K562 (cell line): ENCODE data around the gene FAM114A2. TPM values are rescaled to one million over a fixed set of nuclear protein-coding genes. Genes with fewer than 3 reads are reported as not detected.
A peak's percentile ranks its signal among the peaks of the same experiment; 100 is the strongest.

Source experiments
- ATAC-seq: fragments of 200-7000 bp; cut with Tn5 transposase; 3 replicates; pipeline ENCODE4 v1.9.1; 2020; ENCODE audit warnings: moderate library complexity
- BruUV-seq: library from RNA; stranded (reverse); fragments of 400-500 nt; replicated peaks from 2 replicates; lab custom pipeline; 2021; lab: Mats Ljungman, UMichigan
- CTCF ChIA-PET: fragments of 300-600 bp; formaldehyde crosslinking; extraction: SDS; loops from one replicate; lab custom pipeline; 2021; ENCODE audit warnings: low intra/inter-chr PET ratio; lab: Yijun Ruan, JAX
- POLR2A ChIA-PET: fragments of 300-600, 350-650 bp; sonication (Branson Sonifier 250); formaldehyde crosslinking; extraction: SDS; loops from one replicate; lab custom pipeline; 2021; ENCODE audit warnings: antibody characterized with exemption, inconsistent platforms; lab: Yijun Ruan, JAX
- DNase-seq, 4 experiments: peaks; one replicate each; pipeline versions ENCODE4 v3.0.0 to v3.0.0-alpha.2; 2011 to 2018; ENCODE audit warnings: low spot score in 3 of 4, mixed read lengths in 3 of 4; ENCODE audit errors: extremely low read depth in 1 of 4
- FAIRE-seq: peaks from 2 replicates; lab custom pipeline; 2011; peaks lifted over from hg19 to GRCh38; lab: Jason Lieb, UNC
- H2AFZ ChIP-seq: 2 replicates; pipeline ENCODE4 v1.6.0; 2011; ENCODE audit warnings: low read depth, low read length, control low read depth, inconsistent platforms
- H3K27ac ChIP-seq: fragments of 200-600 bp; 3 replicates; pipeline ENCODE4 v1.8.0; 2011; ENCODE audit warnings: low read depth, mild to moderate bottlenecking, control low read depth, inconsistent platforms, low read length, moderate library complexity, mixed read lengths; ENCODE audit errors: extremely low read depth
- H3K27me3 ChIP-seq, 2 experiments: fragments of 300-600 bp in 1 of 2; 2 replicates in 1 of 2; 3 replicates in 1 of 2; pipeline versions ENCODE4 v1.6.0 to v1.8.0; 2011; ENCODE audit warnings: inconsistent platforms in 2 of 2, low read length in 2 of 2, mild to moderate bottlenecking in 1 of 2, mixed read lengths in 1 of 2, moderate library complexity in 1 of 2; ENCODE audit not compliant: control insufficient read depth in 2 of 2, insufficient read depth in 2 of 2
- H3K36me3 ChIP-seq: fragments of 300-600 bp; 3 replicates; pipeline ENCODE4 v1.8.0; 2011; ENCODE audit warnings: mild to moderate bottlenecking, low read length, inconsistent platforms; ENCODE audit not compliant: control insufficient read depth, insufficient read depth
- H3K4me1 ChIP-seq, 2 experiments: fragments of 200-600 bp in 1 of 2; replicated peaks in 1 of 2; 2 replicates in 1 of 2; 3 replicates in 1 of 2; pipeline versions ENCODE4 v1.5.1 to v1.8.0; 2011; ENCODE audit warnings: inconsistent platforms in 2 of 2, low read length in 2 of 2, mild to moderate bottlenecking in 1 of 2, mixed read lengths in 1 of 2, moderate library complexity in 1 of 2; ENCODE audit not compliant: control insufficient read depth in 2 of 2, insufficient read depth in 2 of 2
- H3K4me2 ChIP-seq: 2 replicates; pipeline ENCODE4 v1.6.1; 2011; ENCODE audit warnings: low read length, control low read depth, inconsistent platforms, mixed read lengths; ENCODE audit not compliant: insufficient read depth
- H3K4me3 ChIP-seq: fragments of 200-600 bp; sonication (generic), shearing (Covaris generic); 2 replicates; pipeline ENCODE4 v1.5.1; 2016; ENCODE audit warnings: control low read depth, inconsistent platforms
- H3K79me2 ChIP-seq: fragments of 200-600 bp; 3 replicates; pipeline ENCODE4 v1.8.0; 2011; ENCODE audit warnings: low read length, inconsistent platforms; ENCODE audit not compliant: control insufficient read depth, insufficient read depth
- H3K9ac ChIP-seq, 2 experiments: 2 replicates each; pipeline versions ENCODE4 v1.6.0 to v1.6.1; 2011; ENCODE audit warnings: low read depth in 2 of 2, low read length in 2 of 2, control low read depth in 1 of 2, inconsistent platforms in 1 of 2, mild to moderate bottlenecking in 1 of 2, mixed read lengths in 1 of 2; ENCODE audit not compliant: insufficient read depth in 1 of 2
- H3K9me1 ChIP-seq: one replicate; pipeline ENCODE4 v1.6.0; 2011; ENCODE audit warnings: inconsistent platforms, mild to moderate bottlenecking, low read length, moderate library complexity; ENCODE audit not compliant: control insufficient read depth, insufficient read depth
- H3K9me3 ChIP-seq: replicated peaks from 2 replicates; pipeline ENCODE4 v1.5.1; 2011; ENCODE audit warnings: low read depth, low read length, inconsistent platforms; ENCODE audit not compliant: control insufficient read depth, insufficient read depth
- H4K20me1 ChIP-seq: replicated peaks from 2 replicates; pipeline ENCODE4 v1.6.1; 2011; ENCODE audit warnings: low read length, inconsistent platforms, mixed read lengths; ENCODE audit not compliant: control insufficient read depth, insufficient read depth
- SMC3 ChIP-seq: conservative IDR thresholded peaks from 2 replicates; pipeline ENCODE4 v1.6.1; 2011; ENCODE audit warnings: low read depth, low read length, improper control_type of control experiment; ENCODE audit not compliant: insufficient read depth
- TCF3 ChIP-seq: sonication (generic); formaldehyde crosslinking; IDR thresholded peaks from 2 replicates; pipeline ENCODE4 v1.4.0; 2020; ENCODE audit warnings: mild to moderate bottlenecking, missing genetic modification reagents
- TEAD4 ChIP-seq, 2 experiments: sonication (generic) in 1 of 2; formaldehyde crosslinking in 1 of 2; IDR thresholded peaks; 2 replicates each; pipeline versions ENCODE4 v1.6.1 to v1.8.0; 2012 to 2022; ENCODE audit warnings: borderline replicate concordance in 1 of 2, inconsistent platforms in 1 of 2, low read length in 1 of 2, mild to moderate bottlenecking in 1 of 2, missing genetic modification reagents in 1 of 2
- ZBTB2 ChIP-seq: fragments of 450-650 bp; IDR thresholded peaks from 2 replicates; pipeline ENCODE4 v1.6.1; 2016; ENCODE audit warnings: antibody characterized with exemption
- ZFP1 ChIP-seq: fragments of 450-650 bp; formaldehyde crosslinking; IDR thresholded peaks from 2 replicates; pipeline ENCODE4 v1.4.0; 2020; ENCODE audit warnings: mild to moderate bottlenecking, mixed read lengths
- ZFP36 ChIP-seq: fragments of 150-350 bp; IDR thresholded peaks from 2 replicates; pipeline ENCODE4 v1.6.1; 2018; ENCODE audit warnings: low read length, low read depth; ENCODE audit not compliant: partially characterized antibody
- ZNF589 ChIP-seq: fragments of 200-800 bp; sonication (Bioruptor generic); IDR thresholded peaks from 2 replicates; pipeline ENCODE4 v1.6.1; 2016; ENCODE audit warnings: low read depth, missing genetic modification characterization, missing compliant biosample characterization
- WGBS: fragments of 100-300 bp; shearing (Covaris generic); methylation state at CpG from one replicate; pipeline ENCODE4 v1.1.6; 2016; ENCODE audit warnings: low coverage, mixed read lengths; ENCODE audit not compliant: insufficient coverage; ENCODE audit errors: missing lambda C conversion rate; 5-methylcytosine and 5-hydroxymethylcytosine counted together
- in situ Hi-C: fragments of 300-500 bp; cut with MboI; formaldehyde crosslinking; loops from 4 replicates; pipeline ENCODE4 v1.15.0; 2018; ENCODE audit warnings: inconsistent platforms, mixed read lengths
- intact Hi-C: fragments of 100-400 bp; cut with micrococcal nuclease; formaldehyde crosslinking; loops from 2 replicates; pipeline ENCODE4 v1.14.2; 2022
- polyA plus RNA-seq, 8 experiments: library from polyadenylated mRNA; depleted of rRNA in 4 of 8; stranded (reverse) in 5 of 8; unstranded in 3 of 8; fragments of >200 nt; fragmentation: Nextera tagmentation in 2 of 8; fragmentation: Illumina TruSeq in 1 of 8; extraction: Ambion mirVana in 2 of 8; extraction: Trizol in 1 of 8; gene quantifications; 2 replicates each; pipeline versions ENCODE4 v1.2.1 to v1.2.3, GENCODE V29; 2011 to 2014; ENCODE audit warnings: inconsistent platforms in 1 of 8, missing spikeins in 1 of 8
- total RNA-seq, 7 experiments: library from RNA; depleted of rRNA in 6 of 7; stranded (reverse); fragments of >200 nt in 6 of 7; fragmentation: Illumina TruSeq in 2 of 7; extraction: Trizol in 2 of 7; gene quantifications; 2 replicates each; pipeline versions ENCODE4 v1.2.1 to v1.2.3, GENCODE V29; 2011 to 2021; ENCODE audit warnings: low replicate concordance in 1 of 7
- TF ChIP-seq, protein P1 (sequence below): fragments of 450-650 bp; formaldehyde crosslinking; IDR thresholded peaks from 2 replicates; pipeline ENCODE4 v1.4.0; 2020; ENCODE audit warnings: mild to moderate bottlenecking, moderate library complexity
- TF ChIP-seq, protein P2 (sequence below): fragments of 450-650 bp; formaldehyde crosslinking; IDR thresholded peaks from 2 replicates; pipeline ENCODE4 v1.4.0; 2022; ENCODE audit warnings: mild to moderate bottlenecking, moderate library complexity

FAM114A2 gene
- total and polyA plus RNA-seq, 9 of the 15 experiments (the other 6 are each of a cell fraction or from before 2014, with no cell fraction given), result 14.4 to 28.1 (median 21.2) TPM

DNA sequence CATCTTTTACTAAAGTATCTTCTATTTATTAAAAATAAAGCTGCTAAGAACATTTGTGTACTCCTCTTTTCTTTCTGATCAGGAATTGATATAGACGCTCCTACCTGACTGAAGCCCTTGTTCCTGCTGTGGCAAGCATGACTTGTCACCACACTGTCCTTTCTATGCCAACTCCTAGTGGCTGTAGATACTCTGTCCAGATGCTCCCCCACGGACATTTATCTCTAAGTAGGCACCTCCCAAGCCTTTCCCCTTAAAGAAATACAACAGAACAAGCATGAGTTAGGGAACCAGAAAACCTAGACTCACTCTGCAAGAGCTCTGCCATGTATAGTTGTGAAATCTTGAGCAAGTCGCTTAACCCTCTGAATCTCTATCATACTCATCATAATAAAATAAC, 53.2 kb downstream of the FAM114A2 start:
- no peaks in the 10 kb centered on the region for H4K20me1 ChIP-seq
- no peaks in the 10 kb centered on the region for H3K27me3 ChIP-seq
- no peak overlapping the region for H3K27ac ChIP-seq
- H3K9me3 ChIP-seq, result no peaks in the 10 kb centered on the region
- no peaks in the 10 kb centered on the region for H3K36me3 ChIP-seq
- intact Hi-C loops, result loop anchor here (2.0 kb wide), 1 partner anchor 53 kb away; the partner anchor contains the start of genes FAM114A2 and MFAP3
- 5% methylated on average over 3 of the region's 3 CpGs for WGBS
- no peak overlapping the region for H2AFZ ChIP-seq
- H3K9me1 ChIP-seq, result no peaks in the 10 kb centered on the region
- H3K4me2 ChIP-seq, result no peak overlapping the region
- CTCF ChIA-PET, result no interaction called here
- no peak for FAIRE-seq
- no peaks in the 10 kb centered on the region for H3K79me2 ChIP-seq
- no peak overlapping the region for H3K4me3 ChIP-seq
- no peak overlapping the region for H3K9ac ChIP-seq
- TF ChIP-seq SMC3, result no peak
- TF ChIP-seq, all 486 proteins: peak for 0
- no peak for DNase-seq
- no peak for ATAC-seq
- H3K4me1 ChIP-seq, result peaks cover 0 to 17% of the 10 kb centered on the region in 2 experiments; a peak in 2 of 5 replicates
- no TSS peak for BruUV-seq
- POLR2A ChIA-PET, result interaction anchor here (0.7 to 0.9 kb wide), 2 partner anchors 10 to 645 kb away, joined by 3 read pairs; no protein-coding TSS in a partner anchor
- in situ Hi-C loops, result loop anchor here (10.0 kb wide), 1 partner anchor 199 kb away; no protein-coding TSS in a partner anchor

DNA sequence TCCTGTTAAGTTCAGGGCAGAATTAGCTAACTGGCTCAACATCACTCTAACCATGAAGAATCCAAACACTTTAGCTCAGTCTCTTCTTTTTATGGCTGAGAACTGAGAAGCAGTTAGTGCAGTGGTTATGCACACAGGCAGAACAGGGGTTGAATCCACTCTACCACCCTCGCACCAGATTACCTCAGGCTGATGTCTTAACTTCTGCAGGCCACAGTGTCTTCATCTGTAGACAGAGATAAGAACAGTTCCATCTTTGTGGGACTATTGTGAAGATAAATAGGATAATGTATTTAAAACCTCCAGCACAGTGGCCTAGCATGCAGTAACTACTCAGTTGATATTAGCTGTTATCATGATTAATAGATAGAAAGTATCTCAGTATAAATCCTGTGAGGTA, 54.8 kb downstream of the FAM114A2 start:
- 0% methylated on average over 1 of the region's 1 CpG for WGBS
- Histone ChIP-seq H3K4me2 (no peak overlapping the region), H3K36me3 (no peaks in the 10 kb centered on the region), H3K79me2 (no peaks in the 10 kb centered on the region), H3K9me3 (no peaks in the 10 kb centered on the region), H3K27me3 (no peaks in the 10 kb centered on the region), H3K9me1 (no peaks in the 10 kb centered on the region), H3K9ac (no peak overlapping the region), H3K27ac (no peak overlapping the region), H3K4me3 (no peak overlapping the region), H3K4me1 (peaks cover 0 to 23% of the 10 kb centered on the region in 2 experiments; a peak in 3 of 5 replicates), H2AFZ (no peak overlapping the region), H4K20me1 (no peaks in the 10 kb centered on the region)
- FAIRE-seq (peak; percentile 58), ATAC-seq (no peak), DNase-seq (peak in 1 of 4 experiments; percentile 31)
- ChIA-PET POLR2A (no interaction called here), CTCF (no interaction called here)
- in situ Hi-C loops (loop anchor here (5.0 to 10.0 kb wide), 2 partner anchors 201 to 413 kb away; no protein-coding TSS in a partner anchor), intact Hi-C loops (loop anchor here (2.0 kb wide), 1 partner anchor 55 kb away; the partner anchor contains the start of genes FAM114A2 and MFAP3)
- no TSS peak for BruUV-seq
- TF ChIP-seq ZFP36, result no peak
- TF ChIP-seq TCF3 (CRISPR knock-in tag), result peak; percentile 60
- TF ChIP-seq ZFP1 (CRISPR knock-in tag), result no peak
- TF ChIP-seq ZNF589 (CRISPR knock-in tag), result no peak
- TF ChIP-seq ZBTB2, result no peak
- TF ChIP-seq TEAD4 (IDR thresholded peaks at IDR 0.05; ENCODE audit: low read length), result peak; percentile 70
- TF ChIP-seq TEAD4 (CRISPR knock-in tag; IDR thresholded peaks at IDR 0.05; ENCODE audit: borderline replicate concordance), result no peak
- TF ChIP-seq, protein P1, sequence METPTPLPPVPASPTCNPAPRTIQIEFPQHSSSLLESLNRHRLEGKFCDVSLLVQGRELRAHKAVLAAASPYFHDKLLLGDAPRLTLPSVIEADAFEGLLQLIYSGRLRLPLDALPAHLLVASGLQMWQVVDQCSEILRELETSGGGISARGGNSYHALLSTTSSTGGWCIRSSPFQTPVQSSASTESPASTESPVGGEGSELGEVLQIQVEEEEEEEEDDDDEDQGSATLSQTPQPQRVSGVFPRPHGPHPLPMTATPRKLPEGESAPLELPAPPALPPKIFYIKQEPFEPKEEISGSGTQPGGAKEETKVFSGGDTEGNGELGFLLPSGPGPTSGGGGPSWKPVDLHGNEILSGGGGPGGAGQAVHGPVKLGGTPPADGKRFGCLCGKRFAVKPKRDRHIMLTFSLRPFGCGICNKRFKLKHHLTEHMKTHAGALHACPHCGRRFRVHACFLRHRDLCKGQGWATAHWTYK, result peak; percentile 50; the same call in 1 of the 2 replicates
- no peak for TF ChIP-seq SMC3
- TF ChIP-seq, protein P2, sequence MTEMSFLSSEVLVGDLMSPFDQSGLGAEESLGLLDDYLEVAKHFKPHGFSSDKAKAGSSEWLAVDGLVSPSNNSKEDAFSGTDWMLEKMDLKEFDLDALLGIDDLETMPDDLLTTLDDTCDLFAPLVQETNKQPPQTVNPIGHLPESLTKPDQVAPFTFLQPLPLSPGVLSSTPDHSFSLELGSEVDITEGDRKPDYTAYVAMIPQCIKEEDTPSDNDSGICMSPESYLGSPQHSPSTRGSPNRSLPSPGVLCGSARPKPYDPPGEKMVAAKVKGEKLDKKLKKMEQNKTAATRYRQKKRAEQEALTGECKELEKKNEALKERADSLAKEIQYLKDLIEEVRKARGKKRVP (CRISPR knock-in tag), result 0 out of 2 replicates have a peak, but pooled peaks have one; percentile 32
